ENCODE results near the gene TGFBR3.

The TGFBR3 gene

GRCh38 chr1:91754816-91755580 lies 131.0 kb downstream of the TGFBR3 start:
- DNase-seq (ENCODE audit: low spot score) = no peak

DNA sequence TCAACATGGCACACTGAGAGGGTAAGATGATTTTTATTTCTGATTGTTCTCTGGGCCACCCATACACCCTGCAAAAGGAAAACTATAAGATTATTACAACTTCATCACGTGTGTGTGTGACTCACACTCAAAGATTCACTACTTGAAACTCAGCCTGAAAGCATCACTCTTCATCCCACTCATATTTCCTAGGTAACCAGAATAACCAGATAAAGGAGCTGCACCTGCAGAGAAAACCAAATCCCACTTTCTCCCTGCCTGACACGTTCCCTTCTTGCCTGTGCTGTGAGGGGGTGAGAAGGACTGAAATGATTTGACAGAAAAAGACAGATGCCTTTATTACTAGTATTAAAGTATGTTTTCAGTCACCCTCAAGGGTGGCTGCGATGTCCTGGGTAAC lies 131.6 kb downstream of the TGFBR3 start:
- DNase-seq (ENCODE audit: low spot score) = peak; percentile 14

- peak; percentile 31 for DNase-seq (ENCODE audit: low spot score)
Measured at GRCh38 chr1:91753878-91754277, 132.1 kb downstream of the TGFBR3 start.

GRCh38 chr1:91752324-91752723 lies 133.6 kb downstream of the TGFBR3 start:
- no peak for DNase-seq (ENCODE audit: low spot score)

GRCh38 chr1:91751275-91751674 lies 134.7 kb downstream of the TGFBR3 start:
- no peak for DNase-seq (ENCODE audit: low spot score)

DNA sequence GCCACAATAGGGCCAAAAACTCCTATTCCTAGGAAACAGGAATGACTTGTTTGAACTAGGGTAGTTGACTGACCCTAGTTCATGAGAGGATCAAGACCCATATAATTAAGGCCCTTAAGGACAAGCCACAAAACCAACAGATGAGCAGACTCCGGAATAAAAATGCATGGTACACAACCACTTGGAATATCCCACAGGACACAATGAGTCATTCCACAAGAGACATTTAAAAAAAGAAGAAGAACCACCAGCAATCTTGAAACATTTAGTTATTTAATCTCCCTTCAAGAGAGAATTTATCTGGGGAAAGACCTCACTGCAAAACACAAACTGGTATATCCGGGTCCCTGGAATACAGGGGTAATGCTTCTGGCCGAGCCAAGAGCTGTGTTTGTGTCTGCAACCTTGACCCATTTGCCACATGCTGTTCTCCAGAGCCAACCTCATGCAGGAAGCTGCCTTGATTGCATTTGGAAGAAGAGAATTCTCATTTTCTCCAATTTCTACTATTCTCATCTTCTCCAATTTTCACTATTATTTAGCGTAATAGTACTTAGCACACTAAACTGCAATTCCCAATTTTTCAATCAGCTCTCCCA lies 135.5 kb downstream of the TGFBR3 start:
- DNase-seq (ENCODE audit: low spot score) = no peak

GRCh38 chr1:91749788-91750231 lies 136.1 kb downstream of the TGFBR3 start:
- no peak for DNase-seq (ENCODE audit: low spot score)

DNA sequence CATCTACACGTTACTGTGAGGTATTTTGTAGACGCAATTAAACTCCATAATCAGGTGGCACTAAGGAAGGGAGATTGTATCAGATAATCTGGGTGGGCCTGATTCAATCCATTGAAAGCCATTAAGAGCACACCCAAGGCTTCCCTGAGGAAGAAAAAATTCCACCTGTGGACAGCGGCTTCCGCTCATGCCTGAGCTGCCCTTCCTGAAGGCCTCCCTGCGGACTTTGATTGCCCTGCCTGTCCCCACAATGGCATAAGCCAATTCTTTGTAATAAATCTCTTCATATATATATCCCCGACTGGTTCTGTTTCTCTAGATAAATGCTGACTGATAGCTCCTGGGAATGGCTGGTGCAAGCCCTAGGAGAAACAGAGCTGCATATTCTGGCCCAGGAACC lies 138.3 kb downstream of the TGFBR3 start:
- DNase-seq (ENCODE audit: low spot score) = no peak

DNA sequence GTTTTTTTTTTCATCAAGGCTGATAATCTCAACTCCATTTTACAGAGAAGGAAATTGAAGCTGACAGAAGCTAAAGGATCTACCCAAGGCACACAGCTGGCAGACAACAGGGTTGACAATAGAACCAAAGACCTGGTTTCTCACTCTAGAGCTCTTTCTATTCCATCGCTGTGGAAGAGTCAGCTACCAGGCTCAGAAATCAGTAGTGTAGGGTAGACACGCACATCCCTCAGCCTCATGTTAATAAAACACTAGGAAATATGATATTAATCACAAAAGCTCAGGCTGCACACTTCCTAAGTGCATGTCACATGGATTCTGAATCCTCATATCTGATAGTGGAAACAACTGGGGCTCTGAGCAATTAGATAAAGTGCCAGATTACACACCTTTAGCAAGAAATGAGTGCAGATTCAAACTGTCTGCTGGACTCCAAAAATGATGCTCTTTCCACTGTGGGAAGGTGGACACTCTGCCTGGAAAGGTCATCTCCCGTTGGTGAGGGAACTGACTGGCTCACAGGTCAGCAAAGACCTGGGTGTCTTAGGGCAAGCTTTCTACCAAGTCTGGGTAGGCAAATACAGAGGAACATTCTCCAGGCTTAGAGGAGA lies 139.1 kb downstream of the TGFBR3 start:
- no peak for DNase-seq (ENCODE audit: low spot score)

GRCh38 chr1:91745640-91746373 lies 140.1 kb downstream of the TGFBR3 start:
- DNase-seq (ENCODE audit: low spot score) = no peak

- no peak for DNase-seq (ENCODE audit: low spot score)
Measured at GRCh38 chr1:91744953-91745639, 140.9 kb downstream of the TGFBR3 start.

DNA sequence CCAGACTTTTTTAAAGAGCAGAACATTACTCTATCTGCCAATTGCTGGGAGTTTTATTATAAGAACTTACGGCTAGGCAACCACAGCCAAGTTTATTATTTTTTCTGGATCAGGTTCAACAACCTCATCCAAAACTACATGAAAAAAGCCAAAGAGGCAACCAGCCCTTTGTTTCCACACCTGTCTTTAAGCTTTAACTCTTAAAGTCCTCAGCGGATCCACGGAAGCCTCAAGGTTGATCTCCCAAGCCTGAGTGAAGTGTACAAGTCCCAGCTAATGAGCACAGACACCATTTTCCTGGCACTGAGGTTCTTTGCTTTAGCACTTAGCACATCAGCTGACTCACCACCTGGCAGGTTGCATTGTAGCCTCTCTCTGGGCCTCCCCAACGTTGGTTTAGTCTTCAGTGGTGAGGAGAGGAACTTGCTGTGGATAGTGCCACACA lies 143.1 kb downstream of the TGFBR3 start:
- no peak for DNase-seq (ENCODE audit: low spot score)

DNA sequence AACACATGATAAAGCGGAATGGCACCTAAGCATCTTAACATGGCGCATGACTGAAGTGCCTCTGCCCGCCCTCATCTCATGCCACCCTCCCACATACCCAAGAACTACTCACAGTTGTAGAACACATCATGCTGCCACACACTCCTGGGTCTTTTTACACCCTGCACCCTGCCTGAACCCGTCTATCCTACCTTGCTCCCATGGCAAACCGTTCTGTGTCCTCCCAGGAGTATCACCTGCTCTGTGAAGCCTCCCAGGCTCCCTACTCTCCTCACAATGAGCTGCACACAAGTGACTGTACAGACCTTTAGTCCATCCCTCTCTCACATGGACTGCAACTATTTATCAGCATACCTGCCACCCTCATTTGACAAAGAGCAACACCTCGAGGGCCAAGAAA lies 144.0 kb downstream of the TGFBR3 start:
- no peak for DNase-seq (ENCODE audit: low spot score)

DNA sequence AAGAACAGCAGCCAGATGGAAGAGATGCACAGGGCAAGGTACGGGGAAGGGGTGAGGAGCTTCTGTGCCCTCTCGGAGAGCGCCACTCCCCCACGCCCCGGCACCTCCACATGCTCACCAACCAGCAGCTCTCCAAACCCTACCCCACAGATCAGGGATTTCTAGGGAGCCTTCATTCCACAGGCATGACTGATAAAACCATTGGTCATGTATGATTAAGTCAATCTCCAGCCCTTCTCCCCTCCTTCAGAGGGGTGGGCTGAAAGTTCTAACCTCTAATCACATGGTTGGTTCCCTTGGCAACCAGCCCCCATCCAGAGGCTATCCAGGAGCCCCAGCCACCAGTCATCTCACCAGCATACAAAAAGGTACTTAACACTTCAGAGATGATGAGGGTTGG lies 144.7 kb downstream of the TGFBR3 start:
- no peak for DNase-seq (ENCODE audit: low spot score)

DNA sequence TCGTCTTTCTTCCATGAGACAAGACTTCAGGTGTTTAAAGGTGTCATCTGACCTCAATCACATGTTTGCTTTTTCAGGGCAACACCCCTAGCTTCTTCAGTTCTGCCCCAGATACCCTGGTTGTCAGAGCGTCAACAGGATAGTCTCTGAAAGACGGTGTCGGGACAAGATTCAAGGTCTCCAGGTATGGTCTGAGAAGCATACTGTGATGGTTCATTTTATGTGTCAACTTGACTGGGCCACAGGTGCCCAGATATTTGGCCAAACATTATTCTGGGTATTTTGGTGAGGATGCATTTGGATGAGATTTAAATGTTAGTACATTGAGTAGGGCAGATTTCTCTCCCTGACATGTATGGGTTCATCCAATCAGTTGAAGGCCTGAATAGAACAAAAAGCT lies 148.3 kb downstream of the TGFBR3 start:
- DNase-seq (ENCODE audit: low spot score) = no peak

DNA sequence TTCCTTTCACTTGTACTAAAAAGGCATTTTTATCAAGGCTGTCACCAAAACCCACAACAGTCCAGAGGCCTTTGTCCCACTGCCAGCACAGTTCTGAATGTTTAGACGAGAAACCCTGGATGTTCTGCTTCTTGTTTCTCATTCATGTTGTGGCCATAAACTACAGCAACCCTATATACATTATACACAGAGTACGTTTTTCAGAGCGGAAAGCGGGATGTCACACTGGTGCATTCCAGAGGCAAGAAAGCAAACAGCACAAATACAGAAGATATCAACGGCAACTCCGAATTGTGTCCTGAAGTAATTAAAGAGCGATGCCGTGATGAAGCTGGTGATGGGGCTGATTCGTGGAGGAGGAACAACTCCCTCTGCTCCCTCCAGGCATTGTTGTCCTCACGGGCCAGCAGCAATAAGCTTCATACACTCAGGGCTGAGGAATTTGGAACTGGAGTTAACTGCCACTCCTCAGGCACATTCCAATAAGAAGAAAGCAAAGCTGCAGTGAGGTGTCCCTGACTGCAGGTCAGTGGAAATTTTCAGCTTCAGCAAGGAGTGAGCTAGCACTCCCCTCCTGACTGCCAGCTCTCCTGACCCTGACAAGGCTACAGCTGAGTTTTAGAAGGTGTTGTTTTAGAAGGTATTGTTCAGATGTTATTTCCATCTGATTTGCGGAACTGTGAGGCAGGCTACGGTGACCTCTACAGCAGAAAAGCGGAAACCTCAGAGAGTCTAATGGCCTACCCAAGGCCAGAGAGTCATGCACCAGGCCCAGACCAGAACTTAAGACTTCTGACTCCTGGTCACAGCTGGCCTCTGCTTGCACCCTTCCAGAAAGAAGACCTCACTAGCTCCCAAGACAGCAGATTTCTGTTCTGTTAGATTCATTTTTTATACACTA lies 149.0 kb downstream of the TGFBR3 start:
- DNase-seq (ENCODE audit: low spot score) = no peak

DNA sequence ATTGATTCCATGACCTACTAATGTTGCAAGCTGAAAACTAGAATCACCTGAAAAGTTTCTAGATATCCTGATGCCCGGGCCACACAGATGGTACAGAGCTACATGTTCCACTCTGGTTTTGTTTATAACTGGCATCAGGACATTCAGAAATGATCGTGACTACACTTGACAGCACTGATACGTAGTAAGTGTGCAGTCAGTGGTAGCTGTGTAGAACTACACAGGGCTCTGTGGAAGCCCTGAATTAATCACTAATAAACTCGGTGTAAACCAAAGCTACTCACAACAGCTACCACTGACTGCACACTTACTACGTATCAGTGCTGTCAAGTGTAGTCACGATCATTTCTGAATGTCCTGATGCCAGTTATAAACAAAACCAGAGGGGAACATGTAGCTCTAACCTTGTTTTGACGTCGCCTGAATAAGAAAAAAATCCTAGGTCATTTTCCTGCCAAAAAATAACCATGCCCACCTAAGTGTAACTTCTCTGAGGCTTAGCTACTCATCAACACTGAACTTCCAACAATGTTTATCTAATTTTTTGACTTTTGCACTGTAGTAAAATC lies 149.7 kb downstream of the TGFBR3 start:
- DNase-seq (ENCODE audit: low spot score) = no peak

DNA sequence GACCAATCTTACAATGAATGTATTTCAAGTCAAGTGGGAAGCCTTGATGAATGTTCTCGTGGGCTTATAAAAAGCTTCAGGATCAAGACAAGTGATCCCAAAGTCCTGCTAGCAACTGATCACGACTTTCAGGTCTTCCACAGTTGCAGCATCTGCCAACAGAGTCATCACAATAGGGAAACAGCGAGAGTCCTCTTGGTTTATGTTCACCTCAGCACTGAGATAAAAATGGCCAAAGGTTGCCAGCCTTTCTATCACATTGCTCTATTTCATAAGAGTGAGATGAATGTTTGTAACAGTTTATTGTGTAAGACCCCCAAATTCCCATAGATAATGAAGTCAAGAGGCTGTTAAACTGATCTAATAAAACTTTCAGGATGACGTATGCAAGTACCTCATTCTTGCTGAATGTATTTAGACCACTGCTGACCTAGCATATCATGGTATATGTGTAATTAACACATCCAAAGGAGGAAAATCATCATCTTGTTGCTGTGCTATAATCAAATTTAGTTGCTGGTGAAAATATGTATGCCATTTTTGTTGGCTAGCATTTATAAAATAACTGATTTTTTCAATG lies 150.6 kb downstream of the TGFBR3 start:
- no peak for DNase-seq (ENCODE audit: low spot score)

DNA sequence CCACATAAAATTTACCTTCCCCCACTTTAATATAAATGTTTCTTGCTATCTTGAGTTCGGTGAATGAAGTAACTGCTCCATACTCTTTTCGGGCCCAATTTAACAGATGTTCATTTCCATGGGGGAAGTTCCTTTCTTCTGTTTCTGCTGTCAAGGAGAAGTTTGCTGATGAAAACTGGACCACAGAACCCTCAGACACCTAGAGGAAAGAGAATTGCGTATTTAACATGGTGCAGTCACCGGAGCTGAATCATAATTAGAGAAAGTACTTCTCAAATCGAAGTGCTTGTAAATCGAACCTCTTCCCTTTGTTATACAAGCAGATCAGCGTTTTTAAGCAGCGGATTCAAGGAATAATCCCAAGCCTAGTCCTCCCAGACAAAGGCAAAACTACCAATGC lies 151.2 kb downstream of the TGFBR3 start:
- DNase-seq (ENCODE audit: low spot score) = no peak

GRCh38 chr1:91733108-91733710 lies 152.7 kb downstream of the TGFBR3 start:
- DNase-seq (ENCODE audit: low spot score) = no peak

Data from CD4-positive, alpha-beta T cell treated with Interleukin-2 at 100 ng/mL for 4 hours (primary cell).